ENCODE results near the gene UPK3A. TPM values are rescaled to one million over a fixed set of nuclear protein-coding genes. Genes with fewer than 3 reads are reported as not detected.
"Not testable (repeated sequence)": the region's sequence is repeated elsewhere in the genome, so short reads cannot be mapped to it uniquely, and the experiment has no call there.

UPK3A gene
- total RNA-seq, 1 donor from 2014 or later = not detected

GRCh38 chr22:45254789-45255278, 29.9 kb upstream of the UPK3A start:
- no peak for ATAC-seq

GRCh38 chr22:45257941-45258340, 26.8 kb upstream of the UPK3A start:
- not testable (repeated sequence) for ATAC-seq

More at GRCh38 chr22:45254789-45255278, 29.9 kb upstream of the UPK3A start:
- DNase-seq (ENCODE audit: low spot score) = no peak

GRCh38 chr22:45259754-45260394, 24.9 kb upstream of the UPK3A start:
- DNase-seq (ENCODE audit: low spot score) (no peak), ATAC-seq (no peak)

More at GRCh38 chr22:45257941-45258340, 26.8 kb upstream of the UPK3A start:
- DNase-seq (ENCODE audit: low spot score) = not testable (repeated sequence)

GRCh38 chr22:45260395-45260759, 24.4 kb upstream of the UPK3A start:
- ATAC-seq; DNase-seq (ENCODE audit: low spot score): not testable (repeated sequence)

- ATAC-seq = no peak
- no peak for DNase-seq (ENCODE audit: low spot score)
Measured at GRCh38 chr22:45261407-45262088, 23.2 kb upstream of the UPK3A start.

- no peak for ATAC-seq
- no peak for DNase-seq (ENCODE audit: low spot score)
Measured at GRCh38 chr22:45262195-45262930, 22.4 kb upstream of the UPK3A start.

- DNase-seq (ENCODE audit: low spot score) (no peak), ATAC-seq (no peak)
Measured at GRCh38 chr22:45262931-45263462, 21.8 kb upstream of the UPK3A start.

GRCh38 chr22:45263463-45264269, 21.1 kb upstream of the UPK3A start:
- peak; percentile 98 for ATAC-seq
- DNase-seq (ENCODE audit: low spot score) = peak; percentile 86

- DNase-seq (ENCODE audit: low spot score) (no peak), ATAC-seq (no peak)
Measured at GRCh38 chr22:45265535-45265934, 19.2 kb upstream of the UPK3A start.

GRCh38 chr22:45268167-45268957, 16.4 kb upstream of the UPK3A start:
- ATAC-seq (peak; percentile 31), DNase-seq (ENCODE audit: low spot score) (no peak)

GRCh38 chr22:45268958-45269844, 15.5 kb upstream of the UPK3A start:
- ATAC-seq (peak; percentile 98), DNase-seq (ENCODE audit: low spot score) (peak; percentile 88)

- ATAC-seq (no peak), DNase-seq (ENCODE audit: low spot score) (no peak)
Measured at GRCh38 chr22:45270095-45271020, 14.4 kb upstream of the UPK3A start.

GRCh38 chr22:45271667-45272201, 13.0 kb upstream of the UPK3A start:
- DNase-seq (ENCODE audit: low spot score) = no peak
- ATAC-seq = no peak

- DNase-seq (ENCODE audit: low spot score) (no peak), ATAC-seq (no peak)
Measured at GRCh38 chr22:45272498-45272897, 12.3 kb upstream of the UPK3A start.

GRCh38 chr22:45273452-45274075, 11.2 kb upstream of the UPK3A start:
- ATAC-seq (no peak), DNase-seq (ENCODE audit: low spot score) (no peak)

- no peak for ATAC-seq
- DNase-seq (ENCODE audit: low spot score) = no peak
Measured at GRCh38 chr22:45276507-45277105, 8.1 kb upstream of the UPK3A start.
